GM13977 (cell line): ENCODE results near the gene ZNF415.

Experiments
- DNase-seq: peaks from one replicate; pipeline ENCODE4 v3.0.0; 2012; ENCODE audit warnings: low spot score
- CTCF ChIP-seq: IDR thresholded peaks from 2 replicates; pipeline ENCODE4 v1.5.1; 2012; ENCODE audit warnings: mild to moderate bottlenecking, control low read depth; ENCODE audit not compliant: insufficient read depth; ENCODE audit errors: extremely low read depth, missing control alignments
- in situ Hi-C: fragments of 300-500 bp; cut with MboI; formaldehyde crosslinking; loops from one replicate; pipeline ENCODE4 v1.12.0; 2022; ENCODE audit warnings: low sequenced_read_pairs, low pct_unique_long_range_greater_than_20kb, mixed read lengths, inconsistent platforms; ENCODE audit not compliant: unreplicated experiment

Gene ZNF415

GRCh38 chr19:53057904-53058580 is 74.7 kb downstream of the ZNF415 start:
- TF ChIP-seq CTCF, result no peak
- no peak for DNase-seq
- in situ Hi-C loops, result no loop called here
